ENCODE data around the gene KRTAP5-2. TPM values are rescaled to one million over a fixed set of nuclear protein-coding genes. Genes with fewer than 3 reads are reported as not detected.

The KRTAP5-2 gene
- total RNA-seq, 2 donors from 2014 or later, result not detected

- peaks cover 59% of the 10 kb centered on the region for H3K36me3 ChIP-seq
- H3K9me3 ChIP-seq, result no peaks in the 10 kb centered on the region
- H3K27me3 ChIP-seq, result no peaks in the 10 kb centered on the region
- TF ChIP-seq, protein P1, sequence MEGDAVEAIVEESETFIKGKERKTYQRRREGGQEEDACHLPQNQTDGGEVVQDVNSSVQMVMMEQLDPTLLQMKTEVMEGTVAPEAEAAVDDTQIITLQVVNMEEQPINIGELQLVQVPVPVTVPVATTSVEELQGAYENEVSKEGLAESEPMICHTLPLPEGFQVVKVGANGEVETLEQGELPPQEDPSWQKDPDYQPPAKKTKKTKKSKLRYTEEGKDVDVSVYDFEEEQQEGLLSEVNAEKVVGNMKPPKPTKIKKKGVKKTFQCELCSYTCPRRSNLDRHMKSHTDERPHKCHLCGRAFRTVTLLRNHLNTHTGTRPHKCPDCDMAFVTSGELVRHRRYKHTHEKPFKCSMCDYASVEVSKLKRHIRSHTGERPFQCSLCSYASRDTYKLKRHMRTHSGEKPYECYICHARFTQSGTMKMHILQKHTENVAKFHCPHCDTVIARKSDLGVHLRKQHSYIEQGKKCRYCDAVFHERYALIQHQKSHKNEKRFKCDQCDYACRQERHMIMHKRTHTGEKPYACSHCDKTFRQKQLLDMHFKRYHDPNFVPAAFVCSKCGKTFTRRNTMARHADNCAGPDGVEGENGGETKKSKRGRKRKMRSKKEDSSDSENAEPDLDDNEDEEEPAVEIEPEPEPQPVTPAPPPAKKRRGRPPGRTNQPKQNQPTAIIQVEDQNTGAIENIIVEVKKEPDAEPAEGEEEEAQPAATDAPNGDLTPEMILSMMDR (IDR thresholded peaks at IDR 0.05), result no peak
- no peak for DNase-seq (ENCODE audit: low spot score)
- H3K4me1 ChIP-seq, result peaks cover 0 to 47% of the 10 kb centered on the region in 2 donors
- H3K27ac ChIP-seq, result peak overlapping the region; percentile 92 to 99
- no peak overlapping the region for H3K4me3 ChIP-seq
Observed at GRCh38 chr11:1560002-1560648, 38.0 kb downstream of the KRTAP5-2 start.

DNA sequence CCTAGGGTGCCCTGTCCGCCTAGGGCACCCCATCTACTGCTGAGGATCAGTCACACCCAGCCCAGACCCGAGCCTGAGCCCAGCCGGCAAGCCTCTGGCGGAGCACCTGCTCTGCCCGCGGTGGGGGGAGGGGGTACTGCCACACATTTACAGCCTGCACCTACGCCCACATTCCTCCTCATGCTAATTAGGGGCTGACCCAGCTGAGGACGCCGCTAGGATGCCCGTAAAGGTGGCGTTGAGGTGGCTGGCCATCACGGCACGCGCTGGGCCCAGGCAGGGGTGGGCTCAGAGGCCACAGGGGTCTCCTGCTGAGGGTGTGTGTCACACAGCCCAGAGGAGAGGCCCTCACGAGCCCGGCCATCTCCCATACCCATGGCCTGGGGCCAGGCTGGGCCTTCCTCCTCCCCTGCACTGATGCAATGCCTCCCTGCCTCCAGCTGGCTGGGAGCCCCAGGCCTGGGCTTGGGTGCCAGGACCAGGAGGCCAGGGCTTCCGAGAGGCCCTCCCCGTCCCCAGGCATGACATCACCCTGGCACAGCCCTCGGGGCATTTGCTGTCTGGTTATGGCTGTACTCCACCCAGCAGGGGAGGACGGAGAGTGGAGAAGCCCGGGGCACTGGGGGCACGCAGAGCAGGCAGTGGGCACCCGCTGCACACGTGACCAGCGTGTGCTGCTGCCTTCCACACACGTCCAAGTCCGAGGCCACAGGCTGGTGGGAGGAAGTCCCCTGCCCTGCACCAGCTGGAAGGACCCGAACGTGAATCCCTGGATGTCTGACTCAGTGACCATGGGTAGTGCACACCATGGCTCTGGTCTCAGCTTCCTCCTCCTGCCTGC is 38.8 kb downstream of the KRTAP5-2 start:
- TF ChIP-seq, protein P1 (IDR thresholded peaks at IDR 0.05), result no peak
- H3K4me1 ChIP-seq, result peaks cover 0 to 39% of the 10 kb centered on the region in 2 donors
- H3K27me3 ChIP-seq, result no peaks in the 10 kb centered on the region
- no peak overlapping the region for H3K4me3 ChIP-seq
- no peaks in the 10 kb centered on the region for H3K9me3 ChIP-seq
- H3K36me3 ChIP-seq, result peaks cover 59% of the 10 kb centered on the region
- peak overlapping the region; percentile 92 to 99 for H3K27ac ChIP-seq
- peak; percentile 93 for DNase-seq (ENCODE audit: low spot score)

DNA sequence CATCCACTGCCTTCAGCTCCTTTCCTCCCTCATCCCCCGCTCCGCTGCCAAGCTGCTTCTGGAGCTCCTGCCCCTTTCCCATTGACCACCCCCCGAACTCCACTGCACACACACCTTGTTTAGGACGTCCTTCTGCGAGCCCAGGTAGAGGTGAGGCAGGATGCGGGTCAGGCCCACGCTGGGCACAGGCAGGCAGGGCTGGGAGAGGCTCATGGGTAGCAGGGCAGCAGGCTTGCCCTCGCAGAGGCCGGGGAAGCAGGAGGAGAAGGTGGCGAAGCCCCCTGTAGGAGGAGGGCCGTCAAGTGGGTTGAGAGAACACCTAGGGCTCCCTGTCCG is 39.4 kb downstream of the KRTAP5-2 start:
- Histone ChIP-seq H3K36me3 (peaks cover 56% of the 10 kb centered on the region), H3K4me3 (no peak overlapping the region), H3K27me3 (no peaks in the 10 kb centered on the region), H3K27ac (peak overlapping the region; percentile 92 to 99), H3K4me1 (peaks cover 0 to 35% of the 10 kb centered on the region in 2 donors), H3K9me3 (no peaks in the 10 kb centered on the region)
- TF ChIP-seq, protein P1 (IDR thresholded peaks at IDR 0.05), result no peak
- DNase-seq (ENCODE audit: low spot score), result no peak

- Histone ChIP-seq H3K27me3 (no peaks in the 10 kb centered on the region), H3K9me3 (no peaks in the 10 kb centered on the region), H3K27ac (peak overlapping the region; percentile 92 to 99), H3K4me3 (no peak overlapping the region), H3K36me3 (peaks cover 50% of the 10 kb centered on the region), H3K4me1 (peaks cover 0 to 35% of the 10 kb centered on the region in 2 donors)
- no peak for DNase-seq (ENCODE audit: low spot score)
- TF ChIP-seq, protein P1 (IDR thresholded peaks at IDR 0.05), result no peak
Observed at GRCh38 chr11:1557904-1558774, 40.0 kb downstream of the KRTAP5-2 start.

DNA sequence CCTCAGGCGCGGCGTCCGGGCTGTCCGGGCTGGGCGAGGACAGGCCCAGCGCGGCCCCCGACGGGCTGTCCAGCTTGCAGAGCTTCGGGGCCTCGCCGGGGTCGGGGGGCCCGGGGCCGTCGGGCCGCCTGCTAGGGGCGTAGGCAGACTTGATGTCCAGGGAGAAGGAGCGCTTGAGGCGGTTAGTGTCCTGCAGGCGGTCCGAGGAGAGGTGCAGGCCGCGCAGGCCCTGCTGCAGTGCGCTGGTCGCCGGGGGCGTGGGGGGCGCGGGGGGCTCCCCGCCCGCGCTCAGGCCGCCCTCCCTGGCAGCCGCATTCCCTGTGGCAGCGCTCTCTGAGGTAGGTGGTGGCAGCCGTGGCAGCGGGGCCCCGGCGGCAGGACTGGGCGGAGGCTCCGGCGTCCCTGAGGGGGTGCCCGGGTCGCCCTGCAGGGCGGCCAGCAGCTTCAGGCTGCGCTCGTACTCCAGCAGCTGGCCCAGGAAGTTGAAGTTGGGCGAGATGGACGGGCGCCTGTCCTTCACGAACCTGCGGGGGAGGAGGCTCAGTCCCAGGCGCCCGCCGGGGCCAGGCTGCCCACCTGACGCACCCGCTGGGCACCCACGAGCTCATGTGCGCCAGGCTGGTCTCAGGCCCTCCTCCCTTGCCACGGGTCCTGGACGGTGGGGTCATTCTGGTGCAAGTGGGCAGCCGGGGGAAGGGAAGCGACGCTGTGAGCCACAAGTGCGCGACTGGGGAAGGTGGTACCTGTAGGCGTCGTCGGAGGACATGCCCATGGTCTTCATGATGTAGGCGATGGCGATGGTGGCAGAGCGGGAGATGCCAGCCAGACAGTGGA is 40.8 kb downstream of the KRTAP5-2 start:
- TF ChIP-seq, protein P1 (IDR thresholded peaks at IDR 0.05), result no peak
- H3K36me3 ChIP-seq, result peaks cover 43% of the 10 kb centered on the region
- no peak overlapping the region for H3K4me3 ChIP-seq
- H3K9me3 ChIP-seq, result no peaks in the 10 kb centered on the region
- peaks cover 0 to 43% of the 10 kb centered on the region in 2 donors for H3K4me1 ChIP-seq
- peak overlapping the region; percentile 92 to 99 for H3K27ac ChIP-seq
- H3K27me3 ChIP-seq, result no peaks in the 10 kb centered on the region
- DNase-seq (ENCODE audit: low spot score), result no peak

Measured in right atrium auricular region (tissue), 2 donors.